ENCODE measurements around the gene CACFD1. TPM values are rescaled to one million over a fixed set of nuclear protein-coding genes. Genes with fewer than 3 reads are reported as not detected.

Gene CACFD1
- total and polyA plus RNA-seq, 2 of the 13 experiments (the other 11 are each of a cell fraction or from before 2014, with no cell fraction given), result 13.8 to 14.6 TPM

DNA sequence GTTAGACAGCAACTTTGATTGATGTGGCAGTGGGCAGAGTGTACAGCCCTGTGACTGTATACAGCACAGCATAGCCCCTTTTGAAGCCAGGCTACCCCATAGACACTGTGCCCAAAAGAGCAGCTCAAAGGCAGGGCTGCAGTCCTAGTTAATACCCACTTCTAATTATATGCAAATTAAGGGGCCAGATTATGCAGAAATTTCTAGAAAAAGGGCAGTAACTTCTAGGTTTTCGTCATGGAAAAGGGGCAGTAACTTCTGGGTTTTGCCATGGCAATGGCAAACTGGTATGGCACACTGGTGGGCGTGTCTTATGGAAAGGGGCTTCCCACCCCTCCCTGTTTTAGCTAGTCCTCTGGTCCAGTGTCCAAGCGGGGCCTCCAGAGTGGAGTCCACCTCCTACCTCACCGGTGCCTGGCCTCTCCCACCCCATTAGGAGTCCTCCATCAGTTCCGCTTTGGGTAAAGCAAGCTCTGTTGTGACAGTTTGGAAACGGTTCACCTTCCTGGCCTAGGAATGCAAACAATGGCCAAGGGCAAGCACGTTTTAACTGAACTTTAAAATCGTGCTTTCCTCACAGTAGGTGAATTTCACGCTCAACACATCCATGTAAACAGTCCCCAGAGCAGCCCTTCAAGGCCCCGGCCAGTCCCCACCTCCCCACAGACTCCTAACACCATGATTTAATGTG is 32.0 kb upstream of the CACFD1 start (continued):
- TF ChIP-seq, protein P1, sequence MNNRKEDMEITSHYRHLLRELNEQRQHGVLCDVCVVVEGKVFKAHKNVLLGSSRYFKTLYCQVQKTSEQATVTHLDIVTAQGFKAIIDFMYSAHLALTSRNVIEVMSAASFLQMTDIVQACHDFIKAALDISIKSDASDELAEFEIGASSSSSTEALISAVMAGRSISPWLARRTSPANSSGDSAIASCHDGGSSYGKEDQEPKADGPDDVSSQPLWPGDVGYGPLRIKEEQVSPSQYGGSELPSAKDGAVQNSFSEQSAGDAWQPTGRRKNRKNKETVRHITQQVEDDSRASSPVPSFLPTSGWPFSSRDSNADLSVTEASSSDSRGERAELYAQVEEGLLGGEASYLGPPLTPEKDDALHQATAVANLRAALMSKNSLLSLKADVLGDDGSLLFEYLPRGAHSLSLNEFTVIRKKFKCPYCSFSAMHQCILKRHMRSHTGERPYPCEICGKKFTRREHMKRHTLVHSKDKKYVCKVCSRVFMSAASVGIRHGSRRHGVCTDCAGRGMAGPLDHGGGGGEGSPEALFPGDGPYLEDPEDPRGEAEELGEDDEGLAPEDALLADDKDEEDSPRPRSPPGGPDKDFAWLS (CRISPR knock-in tag; IDR thresholded peaks at IDR 0.05; ENCODE audit: borderline replicate concordance), result no peak
- TF ChIP-seq MAF1 (CRISPR knock-in tag; IDR thresholded peaks at IDR 0.05; ENCODE audit: borderline replicate concordance) (no peak), NR2F6 (IDR thresholded peaks at IDR 0.05) (no peak), NR2F6 (CRISPR knock-in tag; IDR thresholded peaks at IDR 0.05) (0 out of 2 replicates have a peak, but pooled peaks have one; percentile 26), ZNF570 (CRISPR knock-in tag; IDR thresholded peaks at IDR 0.05; ENCODE audit: borderline replicate concordance) (no peak), SAP130 (CRISPR knock-in tag; IDR thresholded peaks at IDR 0.05; ENCODE audit: low read depth) (peak; percentile 76), TBX2 (CRISPR knock-in tag; IDR thresholded peaks at IDR 0.05; ENCODE audit: borderline replicate concordance) (peak; percentile 68; the same call in 1 of the 2 replicates), NRL (CRISPR knock-in tag; IDR thresholded peaks at IDR 0.05; ENCODE audit: borderline replicate concordance) (no peak), ZNF781 (CRISPR knock-in tag; IDR thresholded peaks at IDR 0.05; ENCODE audit: borderline replicate concordance, not compliant biosample characterization) (no peak), ZNF747 (CRISPR knock-in tag; IDR thresholded peaks at IDR 0.05; ENCODE audit: borderline replicate concordance) (0 out of 2 replicates have a peak, but pooled peaks have one; percentile 38), JUND (CRISPR knock-in tag; IDR thresholded peaks at IDR 0.05) (no peak), ZNF160 (CRISPR knock-in tag; IDR thresholded peaks at IDR 0.05) (no peak), JARID2 (CRISPR knock-in tag; IDR thresholded peaks at IDR 0.05; ENCODE audit: insufficient replicate concordance) (no peak), EP300 (IDR thresholded peaks at IDR 0.05; ENCODE audit: low read depth in 2 of 2, low read length in 2 of 2) (no peak), EP300 (CRISPR knock-in tag; IDR thresholded peaks at IDR 0.05; ENCODE audit: borderline replicate concordance) (no peak), ZHX1 (CRISPR knock-in tag; IDR thresholded peaks at IDR 0.05; ENCODE audit: low read depth) (0 out of 2 replicates have a peak, but pooled peaks have one; percentile 44), GATAD1 (CRISPR knock-in tag; IDR thresholded peaks at IDR 0.05) (no peak), MIER2 (CRISPR knock-in tag; IDR thresholded peaks at IDR 0.05) (no peak)
- TF ChIP-seq, protein P2, sequence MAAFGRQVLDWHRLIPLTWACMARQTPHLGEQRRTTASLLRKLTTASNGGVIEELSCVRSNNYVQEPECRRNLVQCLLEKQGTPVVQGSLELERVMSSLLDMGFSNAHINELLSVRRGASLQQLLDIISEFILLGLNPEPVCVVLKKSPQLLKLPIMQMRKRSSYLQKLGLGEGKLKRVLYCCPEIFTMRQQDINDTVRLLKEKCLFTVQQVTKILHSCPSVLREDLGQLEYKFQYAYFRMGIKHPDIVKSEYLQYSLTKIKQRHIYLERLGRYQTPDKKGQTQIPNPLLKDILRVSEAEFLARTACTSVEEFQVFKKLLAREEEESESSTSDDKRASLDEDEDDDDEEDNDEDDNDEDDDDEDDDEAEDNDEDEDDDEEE (CRISPR knock-in tag; IDR thresholded peaks at IDR 0.05), result no peak
- TF ChIP-seq, protein P3, sequence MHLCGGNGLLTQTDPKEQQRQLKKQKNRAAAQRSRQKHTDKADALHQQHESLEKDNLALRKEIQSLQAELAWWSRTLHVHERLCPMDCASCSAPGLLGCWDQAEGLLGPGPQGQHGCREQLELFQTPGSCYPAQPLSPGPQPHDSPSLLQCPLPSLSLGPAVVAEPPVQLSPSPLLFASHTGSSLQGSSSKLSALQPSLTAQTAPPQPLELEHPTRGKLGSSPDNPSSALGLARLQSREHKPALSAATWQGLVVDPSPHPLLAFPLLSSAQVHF (CRISPR knock-in tag; IDR thresholded peaks at IDR 0.05), result no peak
- TF ChIP-seq, protein P4, sequence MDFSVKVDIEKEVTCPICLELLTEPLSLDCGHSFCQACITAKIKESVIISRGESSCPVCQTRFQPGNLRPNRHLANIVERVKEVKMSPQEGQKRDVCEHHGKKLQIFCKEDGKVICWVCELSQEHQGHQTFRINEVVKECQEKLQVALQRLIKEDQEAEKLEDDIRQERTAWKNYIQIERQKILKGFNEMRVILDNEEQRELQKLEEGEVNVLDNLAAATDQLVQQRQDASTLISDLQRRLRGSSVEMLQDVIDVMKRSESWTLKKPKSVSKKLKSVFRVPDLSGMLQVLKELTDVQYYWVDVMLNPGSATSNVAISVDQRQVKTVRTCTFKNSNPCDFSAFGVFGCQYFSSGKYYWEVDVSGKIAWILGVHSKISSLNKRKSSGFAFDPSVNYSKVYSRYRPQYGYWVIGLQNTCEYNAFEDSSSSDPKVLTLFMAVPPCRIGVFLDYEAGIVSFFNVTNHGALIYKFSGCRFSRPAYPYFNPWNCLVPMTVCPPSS (IDR thresholded peaks at IDR 0.05), result no peak
- TF ChIP-seq, protein P5, sequence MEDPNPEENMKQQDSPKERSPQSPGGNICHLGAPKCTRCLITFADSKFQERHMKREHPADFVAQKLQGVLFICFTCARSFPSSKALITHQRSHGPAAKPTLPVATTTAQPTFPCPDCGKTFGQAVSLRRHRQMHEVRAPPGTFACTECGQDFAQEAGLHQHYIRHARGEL (CRISPR knock-in tag; IDR thresholded peaks at IDR 0.05), result no peak

Data from HepG2 (cell line).